ENCODE measurements around the gene HRC.
"Not testable (repeated sequence)": the region's sequence is repeated elsewhere in the genome, so short reads cannot be mapped to it uniquely, and the experiment has no call there.

HRC gene

GRCh38 chr19:49142866-49143335 lies 12.3 kb downstream of the HRC start:
- Histone ChIP-seq H3K27ac (ENCODE audit: low read depth, low read length) (no peak overlapping the region), H3K4me3 (ENCODE audit: low read length) (peak overlapping the region; percentile 75), H3K36me3 (ENCODE audit: control insufficient read depth, insufficient read depth, low read length) (no peaks in the 10 kb centered on the region), H3K27me3 (ENCODE audit: control insufficient read depth, insufficient read depth, low read length) (peaks cover 3% of the 10 kb centered on the region), H3K9ac (ENCODE audit: low read length) (no peak overlapping the region), H3K4me1 (ENCODE audit: control insufficient read depth, insufficient read depth, low read length) (no peaks in the 10 kb centered on the region)

DNA sequence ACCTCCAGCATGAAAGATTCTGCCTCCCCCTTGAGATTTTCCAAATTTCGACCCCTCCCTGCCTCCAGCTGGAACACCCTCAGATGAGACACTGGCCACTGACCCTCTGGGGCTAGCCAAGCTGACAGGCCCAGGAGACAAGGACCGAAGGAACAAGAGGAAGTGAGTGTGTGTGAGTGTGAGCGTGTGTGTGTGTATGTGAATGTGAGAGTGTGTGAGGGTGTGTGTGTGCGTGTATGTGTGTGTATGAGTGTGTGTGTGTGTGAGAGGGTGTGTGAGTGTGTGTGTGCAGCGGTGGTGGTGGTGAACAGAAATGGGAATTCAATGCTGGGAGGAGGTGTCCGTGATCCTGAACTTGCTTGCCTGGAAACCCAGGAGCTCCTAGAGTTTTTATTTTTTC lies 13.8 kb downstream of the HRC start:
- no peak overlapping the region for H3K27ac ChIP-seq (ENCODE audit: low read depth, low read length)
- H3K4me1 ChIP-seq (ENCODE audit: control insufficient read depth, insufficient read depth, low read length), result no peaks in the 10 kb centered on the region
- H3K4me3 ChIP-seq (ENCODE audit: low read length), result no peak overlapping the region
- H3K9ac ChIP-seq (ENCODE audit: low read length), result no peak overlapping the region
- H3K27me3 ChIP-seq (ENCODE audit: control insufficient read depth, insufficient read depth, low read length), result peaks cover 3% of the 10 kb centered on the region
- no peaks in the 10 kb centered on the region for H3K36me3 ChIP-seq (ENCODE audit: control insufficient read depth, insufficient read depth, low read length)

GRCh38 chr19:49140951-49141350 lies 14.2 kb downstream of the HRC start:
- H3K4me3 ChIP-seq (ENCODE audit: low read length), result no peak overlapping the region
- H3K9ac ChIP-seq (ENCODE audit: low read length), result no peak overlapping the region
- no peaks in the 10 kb centered on the region for H3K36me3 ChIP-seq (ENCODE audit: control insufficient read depth, insufficient read depth, low read length)
- peaks cover 3% of the 10 kb centered on the region for H3K27me3 ChIP-seq (ENCODE audit: control insufficient read depth, insufficient read depth, low read length)
- no peak overlapping the region for H3K27ac ChIP-seq (ENCODE audit: low read depth, low read length)
- H3K4me1 ChIP-seq (ENCODE audit: control insufficient read depth, insufficient read depth, low read length), result no peaks in the 10 kb centered on the region

DNA sequence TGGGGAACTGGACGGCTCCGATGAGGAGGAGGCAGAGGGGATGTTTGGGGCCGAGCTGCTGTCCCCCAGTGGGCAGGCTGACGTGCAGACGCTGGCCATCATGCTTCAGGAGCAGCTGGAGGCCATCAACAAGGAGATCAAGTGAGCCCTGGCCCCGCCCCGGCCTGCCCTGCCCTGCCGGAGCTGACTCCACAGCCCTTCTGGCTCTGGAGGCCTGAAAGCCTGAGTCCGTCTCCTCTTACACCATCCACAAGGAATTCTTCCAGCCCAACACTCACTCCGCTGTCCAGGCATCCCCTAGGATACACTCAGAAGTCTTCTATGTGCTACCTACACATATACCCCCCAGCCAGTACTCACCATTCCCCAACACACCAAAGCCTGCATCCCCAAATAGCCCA lies 18.4 kb downstream of the HRC start:
- no peak overlapping the region for H3K27ac ChIP-seq (ENCODE audit: low read depth, low read length)
- no peak overlapping the region for H3K9ac ChIP-seq (ENCODE audit: low read length)
- no peaks in the 10 kb centered on the region for H3K36me3 ChIP-seq (ENCODE audit: control insufficient read depth, insufficient read depth, low read length)

DNA sequence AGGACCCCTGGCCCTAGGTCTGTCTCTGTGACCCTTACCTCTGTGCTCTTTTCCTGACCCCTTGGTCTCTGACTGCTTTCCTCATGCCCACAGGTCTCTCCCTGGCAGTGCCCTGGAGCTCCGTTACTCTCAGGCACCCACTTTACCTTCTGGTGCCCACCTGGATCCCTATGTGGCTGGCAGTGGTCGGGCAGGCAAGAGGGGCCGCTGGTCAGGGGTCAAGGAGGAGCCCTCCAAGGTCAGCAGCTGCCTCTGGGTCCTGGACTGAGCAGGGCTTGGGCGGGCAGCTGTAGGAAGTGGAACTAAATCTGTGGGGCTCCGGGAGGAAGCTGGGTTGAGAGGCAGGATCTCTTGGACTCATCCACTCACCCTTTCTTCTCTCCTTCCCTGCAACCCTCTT lies 19.5 kb downstream of the HRC start:
- H3K27ac ChIP-seq (ENCODE audit: low read depth, low read length), result no peak overlapping the region
- H3K4me1 ChIP-seq (ENCODE audit: control insufficient read depth, insufficient read depth, low read length), result no peaks in the 10 kb centered on the region
- H3K4me3 ChIP-seq (ENCODE audit: low read length), result no peak overlapping the region
- peaks cover 2% of the 10 kb centered on the region for H3K27me3 ChIP-seq (ENCODE audit: control insufficient read depth, insufficient read depth, low read length)
- H3K36me3 ChIP-seq (ENCODE audit: control insufficient read depth, insufficient read depth, low read length), result no peaks in the 10 kb centered on the region
- H3K9ac ChIP-seq (ENCODE audit: low read length), result no peak overlapping the region

More for the DNA sequence above, 18.4 kb downstream of the HRC start:
- Histone ChIP-seq H3K4me3 (ENCODE audit: low read length) (no peak overlapping the region), H3K27me3 (ENCODE audit: control insufficient read depth, insufficient read depth, low read length) (peaks cover 2% of the 10 kb centered on the region), H3K4me1 (ENCODE audit: control insufficient read depth, insufficient read depth, low read length) (no peaks in the 10 kb centered on the region)

DNA sequence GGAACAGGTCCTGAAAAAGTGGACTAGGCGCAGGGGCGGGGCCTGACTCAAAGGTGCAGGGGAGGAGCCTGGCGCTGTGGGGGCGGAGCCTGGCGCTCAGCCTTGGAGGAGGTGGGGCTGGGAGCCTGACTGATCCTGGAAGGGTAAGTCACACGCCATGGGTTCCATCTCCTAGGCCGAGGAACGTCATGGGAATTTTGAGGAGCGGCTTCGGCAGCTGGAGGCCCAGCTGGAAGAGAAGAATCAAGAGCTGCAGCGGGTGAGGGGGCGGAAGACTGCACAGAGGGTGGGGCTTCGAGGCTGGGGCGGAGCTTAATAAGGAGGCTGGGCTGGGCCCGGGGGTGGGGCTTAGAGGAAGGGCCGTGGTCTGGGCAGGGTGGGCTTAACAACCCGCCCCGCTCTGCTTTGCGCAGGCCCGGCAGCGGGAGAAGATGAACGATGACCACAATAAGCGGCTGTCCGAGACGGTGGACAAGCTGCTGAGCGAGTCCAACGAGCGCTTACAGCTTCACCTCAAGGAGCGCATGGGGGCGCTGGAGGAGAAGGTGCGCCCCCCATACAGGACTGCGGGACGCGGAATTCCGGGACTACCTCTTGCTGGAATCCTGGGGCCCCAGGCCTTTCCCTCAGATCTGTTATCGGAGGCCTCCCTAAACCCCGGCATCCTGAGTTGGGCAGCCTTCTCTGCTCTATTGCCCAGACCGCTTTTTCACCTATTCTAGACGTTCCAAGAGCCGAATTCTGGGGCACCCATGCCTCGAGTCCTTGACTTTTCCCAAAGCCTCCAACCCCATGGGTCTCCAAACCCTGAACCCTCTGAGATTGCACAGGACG lies 21.4 kb downstream of the HRC start:
- H3K4me1 ChIP-seq (ENCODE audit: control insufficient read depth, insufficient read depth, low read length), result peaks cover under 1% of the 10 kb centered on the region
- no peaks in the 10 kb centered on the region for H3K36me3 ChIP-seq (ENCODE audit: control insufficient read depth, insufficient read depth, low read length)
- H3K4me3 ChIP-seq (ENCODE audit: low read length), result peak overlapping the region; percentile 36
- H3K27me3 ChIP-seq (ENCODE audit: control insufficient read depth, insufficient read depth, low read length), result peaks cover 2% of the 10 kb centered on the region
- H3K9ac ChIP-seq (ENCODE audit: low read length), result no peak overlapping the region
- no peak overlapping the region for H3K27ac ChIP-seq (ENCODE audit: low read depth, low read length)

- Histone ChIP-seq H3K9ac (ENCODE audit: low read length) (no peak overlapping the region), H3K27ac (ENCODE audit: low read depth, low read length) (no peak overlapping the region), H3K4me1 (ENCODE audit: control insufficient read depth, insufficient read depth, low read length) (peaks cover 5% of the 10 kb centered on the region), H3K4me3 (ENCODE audit: low read length) (no peak overlapping the region), H3K36me3 (ENCODE audit: control insufficient read depth, insufficient read depth, low read length) (no peaks in the 10 kb centered on the region), H3K27me3 (ENCODE audit: control insufficient read depth, insufficient read depth, low read length) (peaks cover 2% of the 10 kb centered on the region)
Observed at GRCh38 chr19:49132974-49133609, 22.1 kb downstream of the HRC start.

GRCh38 chr19:49130325-49130724 lies 24.9 kb downstream of the HRC start:
- Histone ChIP-seq H3K4me3 (ENCODE audit: low read length) (no peak overlapping the region), H3K27me3 (ENCODE audit: control insufficient read depth, insufficient read depth, low read length) (peaks cover 2% of the 10 kb centered on the region), H3K9ac (ENCODE audit: low read length) (no peak overlapping the region), H3K27ac (ENCODE audit: low read depth, low read length) (no peak overlapping the region), H3K4me1 (ENCODE audit: control insufficient read depth, insufficient read depth, low read length) (peaks cover 8% of the 10 kb centered on the region), H3K36me3 (ENCODE audit: control insufficient read depth, insufficient read depth, low read length) (no peaks in the 10 kb centered on the region)

- H3K9ac ChIP-seq (ENCODE audit: low read length), result no peak overlapping the region
- H3K27me3 ChIP-seq (ENCODE audit: control insufficient read depth, insufficient read depth, low read length), result no peaks in the 10 kb centered on the region
- no peak overlapping the region for H3K27ac ChIP-seq (ENCODE audit: low read depth, low read length)
- peak overlapping the region; percentile 68 for H3K4me3 ChIP-seq (ENCODE audit: low read length)
- peaks cover 8% of the 10 kb centered on the region for H3K4me1 ChIP-seq (ENCODE audit: control insufficient read depth, insufficient read depth, low read length)
- H3K36me3 ChIP-seq (ENCODE audit: control insufficient read depth, insufficient read depth, low read length), result no peaks in the 10 kb centered on the region
Observed at GRCh38 chr19:49129238-49129583, 26.0 kb downstream of the HRC start.

DNA sequence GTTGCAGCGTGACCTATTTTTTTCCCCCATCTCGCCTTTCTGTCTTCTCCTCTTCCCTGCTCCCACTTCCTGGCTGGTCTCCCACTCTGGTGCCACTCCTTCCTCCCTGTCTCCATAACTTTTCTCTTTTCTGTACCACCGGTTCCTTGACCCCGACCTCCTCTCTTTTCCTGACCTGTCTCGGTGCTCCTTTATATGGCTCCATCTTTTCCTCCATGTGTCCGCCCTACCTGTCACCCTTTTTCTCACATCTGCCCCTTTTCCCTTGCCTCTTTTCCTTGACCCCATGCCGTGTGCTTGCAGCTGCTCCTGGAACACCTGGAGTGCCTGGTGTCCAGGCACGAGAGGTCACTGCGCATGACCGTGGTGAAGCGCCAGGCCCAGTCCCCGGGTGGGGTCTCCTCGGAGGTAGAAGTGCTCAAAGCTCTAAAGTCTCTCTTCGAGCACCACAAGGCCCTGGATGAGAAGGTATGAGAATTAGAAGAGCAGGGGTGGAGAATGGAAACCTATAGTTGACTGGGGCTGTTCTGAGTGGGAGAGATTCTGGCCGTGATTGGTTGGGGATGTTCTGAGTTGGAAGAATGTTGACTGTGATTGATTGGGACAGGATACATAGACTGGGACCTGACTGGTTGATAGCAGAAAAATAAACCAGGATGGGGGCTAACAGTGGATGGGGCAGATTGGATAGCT lies 26.5 kb downstream of the HRC start:
- Histone ChIP-seq H3K4me3 (ENCODE audit: low read length) (peak overlapping the region; percentile 68), H3K27ac (ENCODE audit: low read depth, low read length) (no peak overlapping the region)

GRCh38 chr19:49127674-49128544 lies 27.3 kb downstream of the HRC start:
- Histone ChIP-seq H3K9ac (ENCODE audit: low read length) (no peak overlapping the region), H3K27me3 (ENCODE audit: control insufficient read depth, insufficient read depth, low read length) (no peaks in the 10 kb centered on the region), H3K4me3 (ENCODE audit: low read length) (peak overlapping the region; percentile 68), H3K36me3 (ENCODE audit: control insufficient read depth, insufficient read depth, low read length) (no peaks in the 10 kb centered on the region), H3K4me1 (ENCODE audit: control insufficient read depth, insufficient read depth, low read length) (peaks cover 8% of the 10 kb centered on the region), H3K27ac (ENCODE audit: low read depth, low read length) (peak overlapping the region; percentile 68)

More for the DNA sequence above, 26.5 kb downstream of the HRC start:
- Histone ChIP-seq H3K36me3 (ENCODE audit: control insufficient read depth, insufficient read depth, low read length) (no peaks in the 10 kb centered on the region), H3K4me1 (ENCODE audit: control insufficient read depth, insufficient read depth, low read length) (peaks cover 8% of the 10 kb centered on the region), H3K9ac (ENCODE audit: low read length) (no peak overlapping the region), H3K27me3 (ENCODE audit: control insufficient read depth, insufficient read depth, low read length) (no peaks in the 10 kb centered on the region)

- not testable (repeated sequence) for H3K9ac ChIP-seq (ENCODE audit: low read length); H3K27ac ChIP-seq (ENCODE audit: low read depth, low read length)
- peak overlapping the region; percentile 41 for H3K4me3 ChIP-seq (ENCODE audit: low read length)
Observed at GRCh38 chr19:49127225-49127624, 28.0 kb downstream of the HRC start.

More at GRCh38 chr19:49127225-49127624, 28.0 kb downstream of the HRC start:
- H3K4me1 ChIP-seq (ENCODE audit: control insufficient read depth, insufficient read depth, low read length); H3K36me3 ChIP-seq (ENCODE audit: control insufficient read depth, insufficient read depth, low read length); H3K27me3 ChIP-seq (ENCODE audit: control insufficient read depth, insufficient read depth, low read length): not testable (repeated sequence)

Measured in rectal smooth muscle tissue (tissue), 1 donor.